Activated naive CD4-positive, alpha-beta T cell treated with anti-CD3 and anti-CD28 coated beads, Interleukin-2, amount 10 ng/mL, durations not matched to agents 5 hours and 36 hours (primary cell): ENCODE data around the gene HK2. TPM values are rescaled to one million over a fixed set of nuclear protein-coding genes. Genes with fewer than 3 reads are reported as not detected.

ENCODE experiments used
- total RNA-seq, 2 experiments: library from RNA; stranded (reverse); gene quantifications; one replicate each; pipeline ENCODE4 v1.2.3, GENCODE V29; 2021

HK2 gene
- 10 to 100 TPM; 42.6 to 45.1 TPM for total RNA-seq

GRCh38 chr2:74833418-74834233 lies at the start of gene HK2:
Gene HK2, plus strand, starts transcription at chr2:74834127. Its CDS starts 454 bp downstream, at chr2:74834581.

Other genes starting within 250 kb of the HK2 start
- gene M1AP, start 185.8 kb upstream of the HK2 start, total RNA-seq: not detected
- gene SEMA4F, start 179.9 kb upstream of the HK2 start, total RNA-seq: 1 to 10 TPM; 6.5 to 6.9 TPM
- 10 to 100 TPM; 49.5 to 50.2 TPM for gene POLE4, start 124.5 kb downstream of the HK2 start, total RNA-seq